ENCODE results near the gene FILIP1.
"Not testable (repeated sequence)": the region's sequence is repeated elsewhere in the genome, so short reads cannot be mapped to it uniquely, and the experiment has no call there.

The FILIP1 gene

GRCh38 chr6:75449630-75450206 is 43.9 kb downstream of the FILIP1 start:
- no peak for DNase-seq (ENCODE audit: low spot score)

- DNase-seq (ENCODE audit: low spot score), result no peak
Measured at GRCh38 chr6:75446241-75446880, 47.2 kb downstream of the FILIP1 start.

GRCh38 chr6:75445738-75446137 is 47.9 kb downstream of the FILIP1 start:
- no peak for DNase-seq (ENCODE audit: low spot score)

- no peak for DNase-seq (ENCODE audit: low spot score)
Measured at GRCh38 chr6:75444899-75445298, 48.7 kb downstream of the FILIP1 start.

GRCh38 chr6:75441883-75442282 is 51.7 kb downstream of the FILIP1 start:
- DNase-seq (ENCODE audit: low spot score), result not testable (repeated sequence)

- DNase-seq (ENCODE audit: low spot score), result not testable (repeated sequence)
Measured at GRCh38 chr6:75441479-75441878, 52.1 kb downstream of the FILIP1 start.

- no peak for DNase-seq (ENCODE audit: low spot score)
Measured at GRCh38 chr6:75438442-75439116, 55.0 kb downstream of the FILIP1 start.

- DNase-seq (ENCODE audit: low spot score), result no peak
Measured at GRCh38 chr6:75438013-75438431, 55.6 kb downstream of the FILIP1 start.

- no peak for DNase-seq (ENCODE audit: low spot score)
Measured at GRCh38 chr6:75437421-75437891, 56.1 kb downstream of the FILIP1 start.

GRCh38 chr6:75436869-75437268 is 56.7 kb downstream of the FILIP1 start:
- DNase-seq (ENCODE audit: low spot score), result no peak

GRCh38 chr6:75432809-75433208 is 60.8 kb downstream of the FILIP1 start:
- not testable (repeated sequence) for DNase-seq (ENCODE audit: low spot score)

GRCh38 chr6:75431379-75431778 is 62.2 kb downstream of the FILIP1 start:
- no peak for DNase-seq (ENCODE audit: low spot score)

GRCh38 chr6:75430631-75431325 is 62.8 kb downstream of the FILIP1 start:
- DNase-seq (ENCODE audit: low spot score), result no peak

- DNase-seq (ENCODE audit: low spot score), result no peak
Measured at GRCh38 chr6:75429061-75429703, 64.4 kb downstream of the FILIP1 start.

GRCh38 chr6:75428204-75428603 is 65.4 kb downstream of the FILIP1 start:
- no peak for DNase-seq (ENCODE audit: low spot score)

- no peak for DNase-seq (ENCODE audit: low spot score)
Measured at GRCh38 chr6:75427329-75427728, 66.3 kb downstream of the FILIP1 start.

- DNase-seq (ENCODE audit: low spot score), result no peak
Measured at GRCh38 chr6:75424618-75425548, 68.7 kb downstream of the FILIP1 start.

- no peak for DNase-seq (ENCODE audit: low spot score)
Measured at GRCh38 chr6:75423386-75423785, 70.2 kb downstream of the FILIP1 start.

- DNase-seq (ENCODE audit: low spot score), result no peak
Measured at GRCh38 chr6:75422024-75422639, 71.5 kb downstream of the FILIP1 start.

- DNase-seq (ENCODE audit: low spot score), result no peak
Measured at GRCh38 chr6:75421316-75422023, 72.1 kb downstream of the FILIP1 start.
